ENCODE data around the gene PRKN.

DNA sequence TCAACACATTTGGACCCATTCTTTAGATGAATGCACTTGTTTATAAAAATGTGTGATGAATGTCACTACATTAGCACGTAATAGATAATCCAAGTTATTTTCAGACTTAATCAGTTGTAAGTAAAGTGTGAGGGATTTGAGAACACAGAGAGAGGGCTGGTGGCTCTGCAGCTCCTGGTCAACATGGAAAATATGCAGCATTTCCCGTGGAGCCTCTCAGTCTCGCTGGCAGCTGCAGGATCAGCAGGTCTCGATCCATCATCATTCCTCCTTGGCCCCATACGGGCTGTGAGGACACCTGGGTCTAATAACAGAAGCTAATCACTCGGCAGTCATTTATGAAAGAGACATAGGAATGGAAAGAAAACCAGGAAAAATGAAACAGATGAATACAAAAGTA lies 390.2 kb downstream of the PRKN start:
- TF ChIP-seq, protein P1, sequence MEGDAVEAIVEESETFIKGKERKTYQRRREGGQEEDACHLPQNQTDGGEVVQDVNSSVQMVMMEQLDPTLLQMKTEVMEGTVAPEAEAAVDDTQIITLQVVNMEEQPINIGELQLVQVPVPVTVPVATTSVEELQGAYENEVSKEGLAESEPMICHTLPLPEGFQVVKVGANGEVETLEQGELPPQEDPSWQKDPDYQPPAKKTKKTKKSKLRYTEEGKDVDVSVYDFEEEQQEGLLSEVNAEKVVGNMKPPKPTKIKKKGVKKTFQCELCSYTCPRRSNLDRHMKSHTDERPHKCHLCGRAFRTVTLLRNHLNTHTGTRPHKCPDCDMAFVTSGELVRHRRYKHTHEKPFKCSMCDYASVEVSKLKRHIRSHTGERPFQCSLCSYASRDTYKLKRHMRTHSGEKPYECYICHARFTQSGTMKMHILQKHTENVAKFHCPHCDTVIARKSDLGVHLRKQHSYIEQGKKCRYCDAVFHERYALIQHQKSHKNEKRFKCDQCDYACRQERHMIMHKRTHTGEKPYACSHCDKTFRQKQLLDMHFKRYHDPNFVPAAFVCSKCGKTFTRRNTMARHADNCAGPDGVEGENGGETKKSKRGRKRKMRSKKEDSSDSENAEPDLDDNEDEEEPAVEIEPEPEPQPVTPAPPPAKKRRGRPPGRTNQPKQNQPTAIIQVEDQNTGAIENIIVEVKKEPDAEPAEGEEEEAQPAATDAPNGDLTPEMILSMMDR (IDR thresholded peaks at IDR 0.05; ENCODE audit: poor library complexity) = no peak
- no peak for TF ChIP-seq EZH2 (IDR thresholded peaks at IDR 0.05; ENCODE audit: borderline replicate concordance)
